Endothelial cell of umbilical vein (primary cell): ENCODE measurements around the gene ANAPC2. TPM values are rescaled to one million over a fixed set of nuclear protein-coding genes. Genes with fewer than 3 reads are reported as not detected.

Experiments
- BruUV-seq: library from RNA; stranded (reverse); fragments of 400-500 nt; replicated peaks from 2 replicates; lab custom pipeline; 2021; lab: Mats Ljungman, UMichigan
- CTCF ChIA-PET: fragments of 300-600, 350-600 bp; sonication (Branson Sonifier 250); formaldehyde crosslinking; loops from one replicate; lab custom pipeline; 2021; ENCODE audit warnings: antibody characterized with exemption, inconsistent platforms; lab: Charles Lee
- POLR2A ChIA-PET: fragments of 300-600, 350-600 bp; sonication (Branson Sonifier 250); formaldehyde crosslinking; loops from one replicate; lab custom pipeline; 2021; ENCODE audit warnings: antibody characterized with exemption, inconsistent platforms; lab: Charles Lee
- DNase-seq: peaks from one replicate; pipeline ENCODE4 v3.0.0-alpha.2; 2011; ENCODE audit warnings: low read depth, low spot score
- FAIRE-seq: peaks from 2 replicates; lab custom pipeline; 2011; peaks lifted over from hg19 to GRCh38; lab: Jason Lieb, UNC
- H2AFZ ChIP-seq: 2 replicates; pipeline ENCODE4 v1.6.0; 2012; ENCODE audit warnings: low read depth, low read length, control low read depth, inconsistent platforms
- H3K27ac ChIP-seq: 2 replicates; pipeline ENCODE4 v1.5.1; 2011; ENCODE audit warnings: low read depth, mild to moderate bottlenecking, control low read depth, low read length, moderate library complexity; ENCODE audit not compliant: insufficient read depth
- H3K27me3 ChIP-seq, 2 experiments: 2 replicates each; pipeline versions ENCODE4 v1.6.0 to v1.6.1; 2011; ENCODE audit warnings: low read length in 2 of 2, mixed read lengths in 1 of 2; ENCODE audit not compliant: control insufficient read depth in 2 of 2, insufficient read depth in 2 of 2
- H3K36me3 ChIP-seq, 2 experiments: 2 replicates in 1 of 2; 3 replicates in 1 of 2; pipeline ENCODE4 v1.5.1; 2011; ENCODE audit warnings: low read length in 2 of 2, mild to moderate bottlenecking in 1 of 2, moderate library complexity in 1 of 2; ENCODE audit not compliant: control insufficient read depth in 2 of 2, insufficient read depth in 2 of 2; ENCODE audit errors: extremely low read depth in 1 of 2
- H3K4me1 ChIP-seq: 3 replicates; pipeline ENCODE4 v1.5.1; 2011; ENCODE audit warnings: mild to moderate bottlenecking, low read length; ENCODE audit not compliant: control insufficient read depth, insufficient read depth; ENCODE audit errors: extremely low read depth
- H3K4me2 ChIP-seq: 2 replicates; pipeline ENCODE4 v1.6.1; 2011; ENCODE audit warnings: low read length, control low read depth, mixed read lengths; ENCODE audit not compliant: insufficient read depth
- H3K4me3 ChIP-seq, 3 experiments: fragments of 200-600 bp in 1 of 3; sonication (generic), shearing (Covaris generic) in 1 of 3; replicated peaks in 1 of 3; 2 replicates each; pipeline ENCODE4 v1.5.1; 2011 to 2016; ENCODE audit warnings: control low read depth in 3 of 3, low read length in 3 of 3, mild to moderate bottlenecking in 2 of 3, inconsistent platforms in 1 of 3, low read depth in 1 of 3, moderate library complexity in 1 of 3; ENCODE audit not compliant: insufficient read depth in 1 of 3
- H3K79me2 ChIP-seq: 2 replicates; pipeline ENCODE4 v1.6.0; 2012; ENCODE audit warnings: low read length, inconsistent platforms; ENCODE audit not compliant: control insufficient read depth, insufficient read depth
- H3K9ac ChIP-seq: replicated peaks from 2 replicates; pipeline ENCODE3; 2011; ENCODE audit warnings: low read length, control low read depth; ENCODE audit not compliant: insufficient read depth; ENCODE audit errors: extremely low read depth
- H3K9me1 ChIP-seq: replicated peaks from 3 replicates; pipeline ENCODE4 v1.6.0; 2011; ENCODE audit warnings: mild to moderate bottlenecking, low read length; ENCODE audit not compliant: control insufficient read depth, insufficient read depth; ENCODE audit errors: extremely low read depth
- H3K9me3 ChIP-seq: replicated peaks from 2 replicates; pipeline ENCODE4 v1.5.1; 2012; ENCODE audit warnings: low read length, inconsistent platforms; ENCODE audit not compliant: control insufficient read depth, insufficient read depth
- H4K20me1 ChIP-seq: replicated peaks from 2 replicates; pipeline ENCODE3; 2011; ENCODE audit warnings: mild to moderate bottlenecking, low read length; ENCODE audit not compliant: control insufficient read depth, insufficient read depth; ENCODE audit errors: extremely low read depth
- EZH2 ChIP-seq: IDR thresholded peaks from 2 replicates; pipeline ENCODE4 v1.6.1; 2012; ENCODE audit warnings: borderline replicate concordance, low read depth, mild to moderate bottlenecking, moderate library complexity, low read length, inconsistent platforms; ENCODE audit not compliant: severe bottlenecking
- FOS ChIP-seq: IDR thresholded peaks from 2 replicates; pipeline ENCODE4 v1.6.1; 2011; ENCODE audit warnings: mild to moderate bottlenecking, low read length, moderate library complexity, borderline replicate concordance; ENCODE audit not compliant: insufficient read depth
- GATA2 ChIP-seq: IDR thresholded peaks from 2 replicates; pipeline ENCODE4 v1.7.0; 2011; ENCODE audit warnings: low read depth, mild to moderate bottlenecking, moderate library complexity, mixed read lengths, low read length; ENCODE audit not compliant: insufficient read length, insufficient read depth
- JUN ChIP-seq: IDR thresholded peaks from 2 replicates; pipeline ENCODE4 v1.6.1; 2011; ENCODE audit warnings: borderline replicate concordance, low read depth; ENCODE audit not compliant: insufficient read length, insufficient read depth
- MYC ChIP-seq: IDR thresholded peaks from one replicate; pipeline ENCODE4 v1.6.1; 2011; ENCODE audit warnings: mild to moderate bottlenecking, low read depth, low read length
- POLR2A ChIP-seq: IDR thresholded peaks from 2 replicates; pipeline ENCODE4 v1.6.1; 2012; ENCODE audit warnings: low read depth, mild to moderate bottlenecking, control low read depth, low read length
- POLR2AphosphoS5 ChIP-seq: IDR thresholded peaks from 2 replicates; pipeline ENCODE4 v1.6.1; 2012; ENCODE audit warnings: low read depth, mild to moderate bottlenecking, control low read depth, low read length, moderate library complexity; ENCODE audit not compliant: insufficient read depth
- dilution Hi-C: fragments of 300-500 bp; cut with MboI; formaldehyde crosslinking; loops from one replicate; pipeline ENCODE4 v1.15.0; 2019; ENCODE audit warnings: low sequenced_read_pairs; ENCODE audit not compliant: extremely low pct_ligation_motif_present
- intact Hi-C: fragments of 100-400 bp; cut with micrococcal nuclease; formaldehyde crosslinking; loops from one replicate; pipeline ENCODE4 v1.10.0; 2022
- polyA plus RNA-seq, 4 experiments: library from polyadenylated mRNA; depleted of rRNA in 3 of 4; stranded (reverse) in 3 of 4; unstranded in 1 of 4; fragments of >200 nt; gene quantifications; 2 replicates each; pipeline versions ENCODE4 v1.2.1 to v1.2.3, GENCODE V29; 2011 to 2012; ENCODE audit warnings: missing spikeins in 1 of 4
- total RNA-seq: library from RNA; stranded (reverse); gene quantifications from 2 replicates; pipeline ENCODE4 v1.2.3, GENCODE V29; 2021
- TF ChIP-seq, protein P1 (sequence below), 2 donors: IDR thresholded peaks; 1 replicate in 1 of 2; 2 replicates in 1 of 2; pipeline ENCODE4 v1.5.1; 2011; ENCODE audit warnings: low read length in 2 of 2, mild to moderate bottlenecking in 2 of 2, moderate library complexity in 2 of 2, control low read depth in 1 of 2, inconsistent platforms in 1 of 2, low read depth in 1 of 2; ENCODE audit not compliant: insufficient read depth in 1 of 2; ENCODE audit errors: extremely low read depth in 1 of 2
- TF ChIP-seq, protein P2 (sequence below): IDR thresholded peaks from 2 replicates; pipeline ENCODE4 v1.6.1; 2011; ENCODE audit not compliant: insufficient read depth, insufficient read length

ANAPC2 gene
- total and polyA plus RNA-seq, 2 donors (not counting 3 experiments of a cell fraction or from before 2014, with no cell fraction given): 44.8 to 69.2 TPM

DNA sequence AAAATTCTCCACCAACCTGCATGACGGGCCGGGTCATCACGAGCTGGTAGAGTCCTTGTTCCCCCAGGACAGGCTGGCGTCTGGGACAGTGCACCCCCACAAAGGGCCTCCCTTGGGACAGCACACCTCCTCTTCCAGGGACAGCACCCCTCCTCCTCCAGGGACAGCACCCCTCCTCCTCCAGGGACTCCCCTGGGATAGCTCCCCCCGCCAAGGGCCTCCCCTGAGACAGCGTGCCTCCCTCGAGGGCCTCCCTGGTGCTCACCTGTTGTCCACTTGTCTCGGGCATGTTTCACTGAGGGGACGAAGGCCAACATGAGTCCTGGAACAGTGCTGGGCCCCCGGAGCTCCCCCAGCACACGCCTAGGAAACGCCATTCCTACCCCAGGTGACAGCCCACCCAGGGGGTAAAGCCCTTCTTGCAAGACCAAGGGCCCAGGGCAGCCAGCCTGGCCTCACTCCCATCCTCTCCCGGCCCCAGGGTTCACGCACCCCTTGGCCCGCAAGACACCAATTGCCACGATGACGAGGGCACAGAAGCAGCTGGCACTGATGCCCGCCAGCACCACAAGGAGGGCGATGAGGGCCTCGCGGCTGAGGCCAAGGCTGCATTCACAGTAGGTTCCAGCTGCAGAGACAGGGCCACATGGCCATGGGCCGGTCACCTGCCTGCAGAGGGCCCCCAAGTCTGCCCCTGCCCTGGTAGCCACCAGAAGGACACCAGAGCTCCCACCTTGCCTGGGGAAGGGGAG, 17.0 kb downstream of the ANAPC2 start:
- intact Hi-C loops: no loop called here
- dilution Hi-C loops: no loop called here
- ChIA-PET POLR2A (no interaction called here), CTCF (interaction anchor here (1.1 to 1.2 kb wide), 2 partner anchors 8 to 65 kb away, joined by 3 to 4 read pairs; no protein-coding TSS in a partner anchor)
- Histone ChIP-seq H3K79me2 (no peaks in the 10 kb centered on the region), H3K27me3 (peaks cover 23 to 29% of the 10 kb centered on the region in 2 experiments), H3K9me1 (no peaks in the 10 kb centered on the region), H3K4me2 (no peak overlapping the region), H3K9ac (no peak overlapping the region), H2AFZ (no peak overlapping the region), H3K36me3 (no peaks in the 10 kb centered on the region), H3K27ac (no peak overlapping the region), H4K20me1 (no peaks in the 10 kb centered on the region), H3K4me1 (no peaks in the 10 kb centered on the region), H3K4me3 (no peak overlapping the region), H3K9me3 (no peaks in the 10 kb centered on the region)
- DNase-seq (no peak), FAIRE-seq (no peak)
- TF ChIP-seq JUN: no peak
- TF ChIP-seq, protein P1, sequence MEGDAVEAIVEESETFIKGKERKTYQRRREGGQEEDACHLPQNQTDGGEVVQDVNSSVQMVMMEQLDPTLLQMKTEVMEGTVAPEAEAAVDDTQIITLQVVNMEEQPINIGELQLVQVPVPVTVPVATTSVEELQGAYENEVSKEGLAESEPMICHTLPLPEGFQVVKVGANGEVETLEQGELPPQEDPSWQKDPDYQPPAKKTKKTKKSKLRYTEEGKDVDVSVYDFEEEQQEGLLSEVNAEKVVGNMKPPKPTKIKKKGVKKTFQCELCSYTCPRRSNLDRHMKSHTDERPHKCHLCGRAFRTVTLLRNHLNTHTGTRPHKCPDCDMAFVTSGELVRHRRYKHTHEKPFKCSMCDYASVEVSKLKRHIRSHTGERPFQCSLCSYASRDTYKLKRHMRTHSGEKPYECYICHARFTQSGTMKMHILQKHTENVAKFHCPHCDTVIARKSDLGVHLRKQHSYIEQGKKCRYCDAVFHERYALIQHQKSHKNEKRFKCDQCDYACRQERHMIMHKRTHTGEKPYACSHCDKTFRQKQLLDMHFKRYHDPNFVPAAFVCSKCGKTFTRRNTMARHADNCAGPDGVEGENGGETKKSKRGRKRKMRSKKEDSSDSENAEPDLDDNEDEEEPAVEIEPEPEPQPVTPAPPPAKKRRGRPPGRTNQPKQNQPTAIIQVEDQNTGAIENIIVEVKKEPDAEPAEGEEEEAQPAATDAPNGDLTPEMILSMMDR (IDR thresholded peaks at IDR 0.05; ENCODE audit: extremely low read depth in 1 of 2, insufficient read depth in 1 of 2, low read depth in 1 of 2, low read length in 2 of 2): no peak
- TF ChIP-seq FOS: no peak
- no peak for TF ChIP-seq EZH2
- no peak for TF ChIP-seq POLR2A
- TF ChIP-seq POLR2AphosphoS5: no peak
- TF ChIP-seq, protein P2, sequence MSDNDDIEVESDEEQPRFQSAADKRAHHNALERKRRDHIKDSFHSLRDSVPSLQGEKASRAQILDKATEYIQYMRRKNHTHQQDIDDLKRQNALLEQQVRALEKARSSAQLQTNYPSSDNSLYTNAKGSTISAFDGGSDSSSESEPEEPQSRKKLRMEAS: no peak
- no peak for TF ChIP-seq MYC
- no peak for TF ChIP-seq GATA2
- BruUV-seq: no TSS peak
